CD4-positive, CD25-positive, alpha-beta regulatory T cell (primary cell): ENCODE results near the gene BCR. TPM values are rescaled to one million over a fixed set of nuclear protein-coding genes. Genes with fewer than 3 reads are reported as not detected.

Source experiments
- ATAC-seq, 2 donors: fragments of 150-1000 bp; cut with Tn5 transposase; one replicate each; pipeline ENCODE4 v1.10.0; 2021; ENCODE audit warnings: low read depth in 2 of 2, moderate number of reproducible peaks in 2 of 2, moderate library complexity in 1 of 2
- DNase-seq, 3 donors: peaks; one replicate each; pipeline versions ENCODE4 v3.0.0 to v3.0.0-alpha.2; 2012 to 2022; ENCODE audit warnings: mixed read lengths in 1 of 3
- H3K27ac ChIP-seq: one replicate; pipeline ENCODE4 v1.7.0; 2013; ENCODE audit warnings: mild to moderate bottlenecking, low read length; ENCODE audit not compliant: insufficient read depth, poor library complexity, severe bottlenecking
- H3K27me3 ChIP-seq: one replicate; pipeline ENCODE4 v1.7.0; 2013; ENCODE audit warnings: low read length; ENCODE audit not compliant: control insufficient read depth, insufficient read depth
- H3K36me3 ChIP-seq: one replicate; pipeline ENCODE4 v1.7.0; 2013; ENCODE audit warnings: mild to moderate bottlenecking, low read length, moderate library complexity; ENCODE audit not compliant: control insufficient read depth, insufficient read depth
- H3K4me1 ChIP-seq: 2 replicates; pipeline ENCODE4 v1.7.0; 2013; ENCODE audit warnings: mild to moderate bottlenecking, low read length; ENCODE audit not compliant: insufficient read depth, control insufficient read depth, poor library complexity, severe bottlenecking
- H3K4me3 ChIP-seq: one replicate; pipeline ENCODE4 v1.7.0; 2013; ENCODE audit warnings: low read depth, mild to moderate bottlenecking, low read length, moderate library complexity
- H3K9me3 ChIP-seq, 2 experiments: 1 replicate in 1 of 2; 2 replicates in 1 of 2; pipeline ENCODE4 v1.7.0; 2013; ENCODE audit warnings: low read length in 2 of 2, mild to moderate bottlenecking in 1 of 2, moderate library complexity in 1 of 2; ENCODE audit not compliant: control insufficient read depth in 2 of 2
- H3K27ac Mint-ChIP-seq, 3 donors: one replicate each; pipeline ENCODE4 v1.8.0; 2020 to 2022; ENCODE audit warnings: mild to moderate bottlenecking in 3 of 3, mixed read lengths in 3 of 3, moderate library complexity in 2 of 3
- H3K27me3 Mint-ChIP-seq: one replicate; pipeline ENCODE4 v1.8.0; 2022; ENCODE audit warnings: mild to moderate bottlenecking, mixed read lengths
- H3K36me3 Mint-ChIP-seq: one replicate; pipeline ENCODE4 v1.8.0; 2020; ENCODE audit warnings: mixed read lengths
- H3K4me1 Mint-ChIP-seq, 4 donors: one replicate each; pipeline ENCODE4 v1.8.0; 2020 to 2022; ENCODE audit warnings: mixed read lengths in 4 of 4, mild to moderate bottlenecking in 1 of 4
- H3K4me3 Mint-ChIP-seq, 4 donors: one replicate each; pipeline ENCODE4 v1.8.0; 2020 to 2022; ENCODE audit warnings: mild to moderate bottlenecking in 4 of 4, mixed read lengths in 4 of 4, moderate library complexity in 3 of 4
- H3K9me3 Mint-ChIP-seq, 7 donors: one replicate each; pipeline ENCODE4 v1.8.0; 2020 to 2022; ENCODE audit warnings: mixed read lengths in 7 of 7, mild to moderate bottlenecking in 3 of 7, moderate library complexity in 2 of 7
- polyA plus RNA-seq, 4 donors: library from polyadenylated mRNA; unstranded; fragments of 300-500 nt; fragmentation: Illumina TruSeq; gene quantifications; one replicate each; pipeline ENCODE4 v1.2.3, GENCODE V29; 2021
- total RNA-seq: library from RNA; stranded (reverse); gene quantifications from one replicate; pipeline ENCODE4 v1.2.3, GENCODE V29; 2022

The BCR gene
- total and polyA plus RNA-seq, 5 donors from 2014 or later, result 2.6 to 66.3 (median 2.8) TPM

- Mint-ChIP-seq H3K4me1 (peaks cover 0 to 7% (median 3%) of the 10 kb centered on the region in 4 donors), H3K27me3 (no peaks in the 10 kb centered on the region), H3K9me3 (no peaks in the 10 kb centered on the region), H3K36me3 (peaks cover 6% of the 10 kb centered on the region), H3K4me3 (no peak overlapping the region), H3K27ac (peak overlapping the region in 1 of 3 donors; percentile 56)
- H3K4me3 ChIP-seq, result no peak overlapping the region
- no peaks in the 10 kb centered on the region for H3K9me3 ChIP-seq
- no peak for ATAC-seq
- DNase-seq, result no peak
- H3K4me1 ChIP-seq, result no peaks in the 10 kb centered on the region
- H3K27ac ChIP-seq, result no peak overlapping the region
- H3K36me3 ChIP-seq, result peaks cover 45% of the 10 kb centered on the region
- no peaks in the 10 kb centered on the region for H3K27me3 ChIP-seq
Observed at GRCh38 chr22:23257889-23258825, 77.8 kb downstream of the BCR start.

DNA sequence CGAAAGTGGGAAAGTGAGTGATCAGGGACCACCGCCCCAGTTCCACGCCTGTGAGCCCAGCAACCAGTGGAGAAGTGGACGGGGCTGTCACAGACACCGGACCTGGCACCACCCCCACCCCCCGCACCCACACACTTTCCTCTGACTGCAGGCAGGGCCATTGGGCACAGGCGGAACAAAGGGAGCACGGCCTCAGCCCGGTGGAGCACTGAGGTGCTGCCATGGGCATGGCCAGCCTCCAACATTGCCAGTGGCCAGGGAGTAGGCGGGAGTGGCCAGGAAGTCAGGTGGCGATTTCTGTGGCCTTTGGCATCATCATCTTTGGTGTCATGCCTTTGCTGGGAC is 78.5 kb downstream of the BCR start:
- ATAC-seq, result no peak
- Mint-ChIP-seq H3K27me3 (no peaks in the 10 kb centered on the region), H3K4me3 (no peak overlapping the region), H3K27ac (no peak overlapping the region), H3K36me3 (peaks cover 9% of the 10 kb centered on the region), H3K9me3 (no peaks in the 10 kb centered on the region), H3K4me1 (peaks cover 0 to 6% (median 3%) of the 10 kb centered on the region in 4 donors)
- DNase-seq, result no peak
- Histone ChIP-seq H3K4me1 (no peaks in the 10 kb centered on the region), H3K27ac (no peak overlapping the region), H3K4me3 (no peak overlapping the region), H3K36me3 (peaks cover 42% of the 10 kb centered on the region), H3K9me3 (no peaks in the 10 kb centered on the region), H3K27me3 (no peaks in the 10 kb centered on the region)

GRCh38 chr22:23259916-23260644 is 79.8 kb downstream of the BCR start:
- Mint-ChIP-seq H3K27me3 (no peaks in the 10 kb centered on the region), H3K36me3 (peaks cover 6% of the 10 kb centered on the region), H3K9me3 (no peaks in the 10 kb centered on the region), H3K4me1 (peaks cover 0 to 7% (median 2%) of the 10 kb centered on the region in 4 donors), H3K4me3 (no peak overlapping the region), H3K27ac (peak overlapping the region in 1 of 3 donors; percentile 11)
- Histone ChIP-seq H3K4me3 (no peak overlapping the region), H3K4me1 (no peaks in the 10 kb centered on the region), H3K9me3 (no peaks in the 10 kb centered on the region), H3K36me3 (peaks cover 47% of the 10 kb centered on the region), H3K27me3 (no peaks in the 10 kb centered on the region), H3K27ac (no peak overlapping the region)
- ATAC-seq, result no peak
- DNase-seq, result no peak

- Mint-ChIP-seq H3K4me1 (peaks cover 0 to 7% (median 2%) of the 10 kb centered on the region in 4 donors), H3K36me3 (peaks cover 11% of the 10 kb centered on the region), H3K9me3 (no peaks in the 10 kb centered on the region), H3K27me3 (no peaks in the 10 kb centered on the region), H3K27ac (no peak overlapping the region), H3K4me3 (no peak overlapping the region)
- Histone ChIP-seq H3K4me3 (no peak overlapping the region), H3K27ac (no peak overlapping the region), H3K9me3 (no peaks in the 10 kb centered on the region), H3K4me1 (no peaks in the 10 kb centered on the region), H3K27me3 (no peaks in the 10 kb centered on the region), H3K36me3 (peaks cover 40% of the 10 kb centered on the region)
- DNase-seq, result no peak
- ATAC-seq, result no peak
Observed at GRCh38 chr22:23260645-23261581, 80.6 kb downstream of the BCR start.

DNA sequence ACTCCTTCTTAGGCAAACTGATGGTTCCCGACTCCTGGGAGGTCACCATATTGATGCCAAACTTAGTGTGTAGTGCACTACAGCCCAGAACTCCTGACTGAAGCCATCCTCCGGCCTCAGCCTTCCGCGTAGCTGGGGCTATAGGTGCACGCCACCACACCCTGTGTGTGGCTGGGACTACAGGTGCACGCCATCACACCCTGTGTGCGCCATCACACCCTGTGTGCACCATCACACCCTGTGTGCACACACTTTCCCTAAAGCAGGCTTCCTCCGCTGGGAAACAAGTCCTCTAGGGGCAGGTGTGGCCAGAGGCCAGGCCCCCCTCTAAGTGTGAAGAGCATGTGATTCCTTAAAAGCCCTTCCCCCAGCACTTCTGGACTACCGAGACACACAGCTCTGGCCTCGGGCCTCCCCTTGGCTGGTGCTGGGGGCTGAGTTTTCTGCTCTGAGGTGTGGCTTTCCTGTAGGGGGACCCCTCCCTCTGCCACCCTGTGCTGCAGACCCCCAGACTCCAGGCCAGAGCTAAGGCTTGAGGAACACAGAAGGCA is 81.7 kb downstream of the BCR start:
- Mint-ChIP-seq H3K36me3 (peaks cover 10% of the 10 kb centered on the region), H3K4me3 (no peak overlapping the region), H3K4me1 (peaks cover 0 to 4% (median 0%) of the 10 kb centered on the region in 4 donors), H3K9me3 (no peaks in the 10 kb centered on the region), H3K27ac (peak overlapping the region in 1 of 3 donors; percentile 35), H3K27me3 (no peaks in the 10 kb centered on the region)
- no peak for DNase-seq
- Histone ChIP-seq H3K27me3 (no peaks in the 10 kb centered on the region), H3K4me1 (no peaks in the 10 kb centered on the region), H3K4me3 (no peak overlapping the region), H3K36me3 (peaks cover 36% of the 10 kb centered on the region), H3K9me3 (no peaks in the 10 kb centered on the region), H3K27ac (no peak overlapping the region)
- no peak for ATAC-seq

- Mint-ChIP-seq H3K27ac (no peak overlapping the region), H3K4me1 (peaks cover 0 to 3% (median 0%) of the 10 kb centered on the region in 4 donors), H3K4me3 (no peak overlapping the region), H3K9me3 (no peaks in the 10 kb centered on the region), H3K27me3 (no peaks in the 10 kb centered on the region), H3K36me3 (peaks cover 12% of the 10 kb centered on the region)
- no peak overlapping the region for H3K4me3 ChIP-seq
- H3K36me3 ChIP-seq, result peaks cover 37% of the 10 kb centered on the region
- ATAC-seq, result no peak
- H3K9me3 ChIP-seq, result no peaks in the 10 kb centered on the region
- DNase-seq, result no peak
- H3K27me3 ChIP-seq, result no peaks in the 10 kb centered on the region
- H3K4me1 ChIP-seq, result no peaks in the 10 kb centered on the region
- H3K27ac ChIP-seq, result no peak overlapping the region
Observed at GRCh38 chr22:23262518-23263332, 82.4 kb downstream of the BCR start.
